GM12878 (cell line): ENCODE results near the gene SEPTIN1. TPM values are rescaled to one million over a fixed set of nuclear protein-coding genes. Genes with fewer than 3 reads are reported as not detected.

Experiments used
- ATAC-seq: fragments of 200-7000 bp; cut with Tn5 transposase; 3 replicates; pipeline ENCODE4 v1.9.1; 2020; ENCODE audit warnings: mild to moderate bottlenecking, moderate library complexity
- BruUV-seq: library from RNA; stranded (reverse); fragments of 400-500 nt; replicated peaks from 2 replicates; lab custom pipeline; 2021; lab: Mats Ljungman, UMichigan
- CTCF ChIA-PET: fragments of 300-600 bp; sonication (Branson Sonifier 250); formaldehyde crosslinking; extraction: SDS; loops from one replicate; lab custom pipeline; 2021; ENCODE audit warnings: inconsistent platforms; lab: Yijun Ruan, JAX
- POLR2A ChIA-PET: fragments of 350-600 bp; formaldehyde crosslinking; extraction: SDS; loops from one replicate; lab custom pipeline; 2021; ENCODE audit warnings: inconsistent platforms; lab: Charles Lee
- RAD21 ChIA-PET: fragments of 300-600 bp; sonication (Branson Sonifier 250); formaldehyde crosslinking; loops from one replicate; lab custom pipeline; 2023; ENCODE audit warnings: antibody characterized with exemption; ENCODE audit not compliant: unreplicated experiment; lab: Charles Lee
- SMC1A ChIA-PET: fragments of 300-600 bp; sonication (Branson Sonifier 250); formaldehyde crosslinking; loops from one replicate; lab custom pipeline; 2023; ENCODE audit not compliant: unreplicated experiment, uncharacterized antibody; lab: Charles Lee
- DNase-seq: peaks from one replicate; pipeline ENCODE4 v3.0.0-alpha.2; 2011; ENCODE audit warnings: low read depth, low spot score
- FAIRE-seq: peaks from 3 replicates; lab custom pipeline; 2011; peaks lifted over from hg19 to GRCh38; lab: Jason Lieb, UNC
- H2AFZ ChIP-seq: 2 replicates; pipeline ENCODE4 v1.6.0; 2011; ENCODE audit warnings: low read depth, low read length, control low read depth; ENCODE audit not compliant: control insufficient read depth
- H3K27ac ChIP-seq: 2 replicates; pipeline ENCODE4 v1.5.1; 2011; ENCODE audit warnings: control low read depth; ENCODE audit not compliant: control insufficient read depth, insufficient read depth
- H3K27me3 ChIP-seq, 2 experiments: replicated peaks in 1 of 2; 2 replicates each; pipeline versions ENCODE4 v1.6.0 to v1.6.1; 2011; ENCODE audit warnings: low read length in 1 of 2; ENCODE audit not compliant: control insufficient read depth in 2 of 2, insufficient read depth in 2 of 2
- H3K36me3 ChIP-seq, 2 experiments: 2 replicates each; pipeline ENCODE4 v1.5.1; 2011; ENCODE audit warnings: low read length in 1 of 2; ENCODE audit not compliant: control insufficient read depth in 2 of 2, insufficient read depth in 2 of 2
- H3K4me1 ChIP-seq: 2 replicates; pipeline ENCODE4 v1.6.1; 2011; ENCODE audit warnings: mild to moderate bottlenecking, low read length, moderate library complexity, mixed read lengths; ENCODE audit not compliant: control insufficient read depth, insufficient read depth
- H3K4me2 ChIP-seq: 2 replicates; pipeline ENCODE4 v1.6.0; 2011; ENCODE audit warnings: control low read depth; ENCODE audit not compliant: control insufficient read depth, insufficient read depth
- H3K4me3 ChIP-seq: fragments of 200-600 bp; sonication (generic); 2 replicates; pipeline ENCODE4 v1.5.1; 2016
- H3K79me2 ChIP-seq: 2 replicates; pipeline ENCODE4 v1.6.0; 2011; ENCODE audit warnings: low read length; ENCODE audit not compliant: control insufficient read depth, insufficient read depth
- H3K9ac ChIP-seq: 2 replicates; pipeline ENCODE4 v1.8.0; 2011; ENCODE audit warnings: low read length, control low read depth, mixed read lengths; ENCODE audit not compliant: control insufficient read depth, insufficient read depth
- H3K9me3 ChIP-seq: replicated peaks from 3 replicates; pipeline ENCODE4 v1.5.1; 2011; ENCODE audit warnings: mild to moderate bottlenecking, low read length; ENCODE audit not compliant: control insufficient read depth, insufficient read depth
- H4K20me1 ChIP-seq: 2 replicates; pipeline ENCODE4 v1.6.0; 2011; ENCODE audit not compliant: control insufficient read depth, insufficient read depth
- HDGF ChIP-seq: fragments of 450-650 bp; IDR thresholded peaks from 2 replicates; pipeline ENCODE4 v1.6.1; 2016; ENCODE audit warnings: antibody characterized with exemption
- IKZF2 ChIP-seq, 2 experiments: fragments of 450-650 bp; IDR thresholded peaks; 2 replicates each; pipeline ENCODE4 v1.6.1; 2017; ENCODE audit warnings: mild to moderate bottlenecking in 2 of 2, moderate library complexity in 2 of 2
- SIX5 ChIP-seq: IDR thresholded peaks from 2 replicates; pipeline ENCODE4 v1.6.1; 2011; ENCODE audit warnings: mild to moderate bottlenecking, low read depth, low read length, moderate library complexity; ENCODE audit not compliant: severe bottlenecking
- WGBS: methylation state at CpG from one replicate; pipeline ENCODE4 v1.1.6; 2016; ENCODE audit warnings: low lambda C conversion rate; ENCODE audit not compliant: insufficient replicate concordance, insufficient coverage; ENCODE audit errors: missing lambda C conversion rate; 5-methylcytosine and 5-hydroxymethylcytosine counted together
- in situ Hi-C: fragments of 300-500 bp; cut with MboI; formaldehyde crosslinking; loops from 9 replicates; pipeline ENCODE4 v1.14.3; 2018; ENCODE audit warnings: mixed read lengths
- intact Hi-C: fragments of 100-400 bp; cut with micrococcal nuclease; formaldehyde crosslinking; loops from one replicate; pipeline ENCODE4 v1.14.2; 2022; ENCODE audit not compliant: unreplicated experiment
- polyA plus RNA-seq, 11 experiments: library from polyadenylated mRNA; depleted of rRNA in 4 of 11; unstranded in 6 of 11; stranded (reverse) in 5 of 11; fragments of >200 nt; fragmentation: Nextera tagmentation in 4 of 11; fragmentation: Illumina TruSeq in 1 of 11; extraction: Ambion mirVana in 4 of 11; extraction: Trizol in 1 of 11; gene quantifications; 1 replicate in 1 of 11; 2 replicates in 10 of 11; pipeline versions ENCODE4 v1.2.1 to v1.2.3, GENCODE V29; 2011 to 2016; ENCODE audit warnings: inconsistent platforms in 2 of 11, missing spikeins in 2 of 11, low read depth in 1 of 11
- total RNA-seq, 4 experiments: library from RNA; depleted of rRNA in 3 of 4; stranded (reverse); fragments of >200 nt in 3 of 4; fragmentation: Illumina TruSeq in 1 of 4; extraction: Trizol in 1 of 4; gene quantifications; 2 replicates each; pipeline versions ENCODE4 v1.2.1 to v1.2.3, GENCODE V29; 2013 to 2021

Gene SEPTIN1
- total and polyA plus RNA-seq, 10 of the 15 experiments (the other 5 are each of a cell fraction or from before 2014, with no cell fraction given): 2.8 to 153 (median 94.1) TPM

DNA sequence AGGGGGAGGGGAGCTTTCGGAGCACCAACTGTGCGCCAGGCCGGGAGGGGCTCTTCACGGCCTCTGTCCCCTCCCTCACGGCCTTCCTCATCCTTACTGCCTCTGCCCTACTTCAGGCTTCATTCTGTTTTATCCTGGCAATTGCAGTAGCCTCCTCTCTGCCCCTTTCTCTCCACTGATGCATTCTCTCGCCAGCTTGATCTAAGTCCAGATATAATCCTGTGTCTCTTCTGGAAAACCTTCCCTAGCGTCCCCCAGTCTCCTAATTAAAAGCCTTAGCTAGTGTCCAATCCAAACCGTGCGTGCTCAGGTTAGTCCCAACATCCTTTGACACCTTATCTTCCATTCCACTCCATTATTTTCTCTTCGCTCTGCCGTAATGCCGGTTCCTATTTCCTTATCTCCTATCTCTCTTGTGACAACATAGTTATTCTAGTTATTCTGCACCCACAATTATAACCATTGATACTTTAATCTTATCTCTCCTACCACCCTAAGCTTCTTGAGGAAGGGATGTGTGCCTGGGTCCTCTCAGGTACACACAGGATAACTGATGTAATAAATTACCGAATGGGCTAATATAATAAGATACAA is 13.7 kb upstream of the SEPTIN1 start:
- TF ChIP-seq HDGF: 0 out of 2 replicates have a peak, but pooled peaks have one; percentile 15
- no peak for TF ChIP-seq SIX5
- 0 out of 4 replicates have a peak, but pooled peaks of 1 of the 2 experiments have one; percentile 17 for TF ChIP-seq IKZF2 (IDR thresholded peaks at IDR 0.05)
- TF ChIP-seq, all 136 proteins: peak for 2
- Histone ChIP-seq H3K9ac (peak overlapping the region; percentile 63), H3K4me3 (peak overlapping the region; percentile 92), H3K36me3 (peaks cover 0 to 2% of the 10 kb centered on the region in 2 experiments; a peak in 3 of 4 replicates), H3K4me1 (peaks cover 13% of the 10 kb centered on the region), H2AFZ (peak overlapping the region; percentile 72), H3K79me2 (peaks cover 5% of the 10 kb centered on the region), H3K27ac (peak overlapping the region; percentile 42; the same call in 1 of the 2 replicates), H3K4me2 (peak overlapping the region; percentile 92), H3K9me3 (no peaks in the 10 kb centered on the region), H4K20me1 (no peaks in the 10 kb centered on the region), H3K27me3 (no peaks in the 10 kb centered on the region)
- in situ Hi-C loops: no loop called here
- ChIA-PET POLR2A (interaction anchor here (0.7 to 3.1 kb wide), 8 partner anchors 9 to 638 kb away, joined by 3 to 25 read pairs (median 6); partner anchors contain the start of genes ITGAL, SEPTIN1, STX4 and ZNF771), RAD21 (interaction anchor here (0.9 to 2.4 kb wide), 8 partner anchors 12 to 267 kb away, joined by 3 to 32 read pairs (median 6); partner anchors contain the start of genes SEPTIN1, ZNF747 and ZNF771), CTCF (interaction anchor here (0.9 to 3.3 kb wide), 9 partner anchors 8 to 202 kb away, joined by 3 to 29 read pairs (median 3); partner anchors contain the start of genes DCTPP1, SEPTIN1 and ZNF771), SMC1A (interaction anchor here (1.2 to 2.4 kb wide), 6 partner anchors 10 to 140 kb away, joined by 3 to 12 read pairs (median 7); partner anchors contain the start of genes DCTPP1, SEPTIN1, TBC1D10B and ZNF771)
- FAIRE-seq: peak; percentile 44
- TSS peak; percentile 75 for BruUV-seq
- WGBS: 43% methylated on average over 13 of the region's 13 CpGs
- no peak for DNase-seq
- peak; percentile 10; the same call in 2 of the 3 replicates for ATAC-seq
- intact Hi-C loops: no loop called here
